Skeletal muscle cell (primary cell): ENCODE measurements around the gene RELB.

Source experiments
- DNase-seq: peaks from one replicate; pipeline ENCODE4 v3.0.0-alpha.2; 2010; ENCODE audit warnings: low read depth
- H3K4me3 ChIP-seq: 2 replicates; pipeline ENCODE4 v1.5.1; 2011; ENCODE audit warnings: low read depth, mild to moderate bottlenecking, control low read depth, low read length, moderate library complexity

The RELB gene

GRCh38 chr19:45016388-45017314 is 15.4 kb downstream of the RELB start:
- no peak overlapping the region for H3K4me3 ChIP-seq
- DNase-seq: peak; percentile 31

GRCh38 chr19:45019187-45019586 is 17.9 kb downstream of the RELB start:
- no peak for DNase-seq
- H3K4me3 ChIP-seq: no peak overlapping the region

GRCh38 chr19:45020071-45020470 is 18.8 kb downstream of the RELB start:
- no peak overlapping the region for H3K4me3 ChIP-seq
- no peak for DNase-seq

- DNase-seq: no peak
- no peak overlapping the region for H3K4me3 ChIP-seq
These were observed 20.7 kb downstream of the RELB start for GRCh38 chr19:45021971-45022370.

GRCh38 chr19:45023048-45023447 is 21.8 kb downstream of the RELB start:
- no peak for DNase-seq
- no peak overlapping the region for H3K4me3 ChIP-seq

- no peak for DNase-seq
- H3K4me3 ChIP-seq: no peak overlapping the region
These were observed 24.0 kb downstream of the RELB start for GRCh38 chr19:45025264-45025663.

- no peak overlapping the region for H3K4me3 ChIP-seq
- no peak for DNase-seq
These were observed 26.1 kb downstream of the RELB start for GRCh38 chr19:45027371-45027770.

- no peak overlapping the region for H3K4me3 ChIP-seq
- no peak for DNase-seq
These were observed 29.6 kb downstream of the RELB start for GRCh38 chr19:45030825-45031224.

GRCh38 chr19:45032421-45032820 is 31.2 kb downstream of the RELB start:
- H3K4me3 ChIP-seq: no peak overlapping the region
- DNase-seq: no peak

GRCh38 chr19:45035755-45036154 is 34.5 kb downstream of the RELB start:
- no peak for DNase-seq
- H3K4me3 ChIP-seq: no peak overlapping the region

GRCh38 chr19:45037393-45038169 is 36.3 kb downstream of the RELB start:
- DNase-seq: no peak

GRCh38 chr19:45038931-45039893 is 37.9 kb downstream of the RELB start, which contains the start of gene CLASRP:
TSS of gene CLASRP (plus strand) at chr19:45039045. CDS start at chr19:45040213, 1,168 bp downstream.
- H3K4me3 ChIP-seq: peak within 1 kb of the TSS; percentile 89
- DNase-seq: peak; percentile 54

More at GRCh38 chr19:45037393-45038169, 36.3 kb downstream of the RELB start:
- no peak overlapping the region for H3K4me3 ChIP-seq

- DNase-seq: no peak
- H3K4me3 ChIP-seq: peak overlapping the region; percentile 89
These were observed 39.0 kb downstream of the RELB start for GRCh38 chr19:45040059-45040771.

GRCh38 chr19:45041125-45041524 is 39.9 kb downstream of the RELB start:
- no peak overlapping the region for H3K4me3 ChIP-seq
- DNase-seq: no peak

- H3K4me3 ChIP-seq: no peak overlapping the region
- no peak for DNase-seq
These were observed 44.5 kb downstream of the RELB start for GRCh38 chr19:45045671-45046353.

GRCh38 chr19:45046355-45046754 is 45.1 kb downstream of the RELB start:
- no peak for DNase-seq
- no peak overlapping the region for H3K4me3 ChIP-seq

- DNase-seq: no peak
- H3K4me3 ChIP-seq: no peak overlapping the region
These were observed 46.0 kb downstream of the RELB start for GRCh38 chr19:45047188-45047797.
